ENCODE results near the gene UGT3A2. TPM values are rescaled to one million over a fixed set of nuclear protein-coding genes. Genes with fewer than 3 reads are reported as not detected.
"Not testable (repeated sequence)": the region's sequence is repeated elsewhere in the genome, so short reads cannot be mapped to it uniquely, and the experiment has no call there.

The UGT3A2 gene
- total RNA-seq, 1 experiment from 2014 or later: not detected

DNA sequence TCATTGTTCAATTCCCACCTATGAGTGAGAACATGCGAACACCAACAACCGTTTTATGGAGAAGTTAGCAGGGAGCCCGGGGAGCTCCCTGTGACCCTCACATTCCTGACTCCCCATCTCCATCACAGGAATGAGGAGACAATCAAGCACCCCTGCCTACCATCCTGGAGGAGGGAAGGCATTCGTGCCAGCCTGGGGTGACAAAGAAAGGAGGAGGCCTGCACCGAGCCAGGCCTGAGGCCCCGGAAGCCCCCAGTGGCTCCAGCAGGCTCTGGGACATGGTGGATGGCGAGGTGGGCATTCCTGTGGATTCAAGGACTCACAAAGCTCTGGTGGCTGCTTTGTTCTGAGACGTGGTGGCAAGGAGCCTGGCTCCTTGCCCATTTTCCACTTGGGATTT is 39.0 kb downstream of the UGT3A2 start:
- H3F3A ChIP-seq (ENCODE audit: insufficient read depth, low read depth): no peaks in the 10 kb centered on the region
- H4K20me1 ChIP-seq (ENCODE audit: insufficient read depth): no peaks in the 10 kb centered on the region
- no peaks in the 10 kb centered on the region for H3K4me1 ChIP-seq (replicated peaks; ENCODE audit: insufficient read depth)
- DNase-seq: no peak
- no peaks in the 10 kb centered on the region for H3K36me3 ChIP-seq (ENCODE audit: low read depth)
- intact Hi-C loops (cut with micrococcal nuclease; ENCODE audit: unreplicated experiment): no loop called here
- no TSS peak for BruUV-seq (replicated peaks)
- no peaks in the 10 kb centered on the region for H3K79me2 ChIP-seq (ENCODE audit: low read depth)
- no peak overlapping the region for H3K27ac ChIP-seq
- CTCF ChIA-PET: no interaction called here
- H3K9me2 ChIP-seq (ENCODE audit: insufficient read depth): no peaks in the 10 kb centered on the region
- no peak overlapping the region for H3K4me3 ChIP-seq
- TF ChIP-seq, protein P1, sequence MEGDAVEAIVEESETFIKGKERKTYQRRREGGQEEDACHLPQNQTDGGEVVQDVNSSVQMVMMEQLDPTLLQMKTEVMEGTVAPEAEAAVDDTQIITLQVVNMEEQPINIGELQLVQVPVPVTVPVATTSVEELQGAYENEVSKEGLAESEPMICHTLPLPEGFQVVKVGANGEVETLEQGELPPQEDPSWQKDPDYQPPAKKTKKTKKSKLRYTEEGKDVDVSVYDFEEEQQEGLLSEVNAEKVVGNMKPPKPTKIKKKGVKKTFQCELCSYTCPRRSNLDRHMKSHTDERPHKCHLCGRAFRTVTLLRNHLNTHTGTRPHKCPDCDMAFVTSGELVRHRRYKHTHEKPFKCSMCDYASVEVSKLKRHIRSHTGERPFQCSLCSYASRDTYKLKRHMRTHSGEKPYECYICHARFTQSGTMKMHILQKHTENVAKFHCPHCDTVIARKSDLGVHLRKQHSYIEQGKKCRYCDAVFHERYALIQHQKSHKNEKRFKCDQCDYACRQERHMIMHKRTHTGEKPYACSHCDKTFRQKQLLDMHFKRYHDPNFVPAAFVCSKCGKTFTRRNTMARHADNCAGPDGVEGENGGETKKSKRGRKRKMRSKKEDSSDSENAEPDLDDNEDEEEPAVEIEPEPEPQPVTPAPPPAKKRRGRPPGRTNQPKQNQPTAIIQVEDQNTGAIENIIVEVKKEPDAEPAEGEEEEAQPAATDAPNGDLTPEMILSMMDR (conservative IDR thresholded peaks at IDR 0.05): no peak
- no peak for TF ChIP-seq EZH2 (IDR thresholded peaks at IDR 0.05; ENCODE audit: low read depth)
- H3K27me3 ChIP-seq (ENCODE audit: insufficient read depth, low read depth): peaks cover 34% of the 10 kb centered on the region
- no peak overlapping the region for H3K4me2 ChIP-seq
- POLR2A ChIA-PET (ENCODE audit: unreplicated experiment): no interaction called here
- no peak overlapping the region for H2AFZ ChIP-seq
- no peaks in the 10 kb centered on the region; the same call in 1 of the 2 replicates for H3K9me3 ChIP-seq (ENCODE audit: insufficient read depth, low read depth)

GRCh38 chr5:36026706-36027465 is 39.8 kb downstream of the UGT3A2 start:
- Histone ChIP-seq H3K27ac (no peak overlapping the region), H3K4me2 (no peak overlapping the region), H2AFZ (no peak overlapping the region), H4K20me1 (ENCODE audit: insufficient read depth) (no peaks in the 10 kb centered on the region), H3K9me2 (ENCODE audit: insufficient read depth) (no peaks in the 10 kb centered on the region), H3K27me3 (ENCODE audit: insufficient read depth, low read depth) (peaks cover 34% of the 10 kb centered on the region), H3K79me2 (ENCODE audit: low read depth) (no peaks in the 10 kb centered on the region), H3K9me3 (ENCODE audit: insufficient read depth, low read depth) (no peaks in the 10 kb centered on the region; the same call in 1 of the 2 replicates), H3K36me3 (ENCODE audit: low read depth) (no peaks in the 10 kb centered on the region), H3K4me1 (replicated peaks; ENCODE audit: insufficient read depth) (no peaks in the 10 kb centered on the region), H3K4me3 (no peak overlapping the region), H3F3A (ENCODE audit: insufficient read depth, low read depth) (no peaks in the 10 kb centered on the region)
- no peak for DNase-seq
- TF ChIP-seq EZH2 (IDR thresholded peaks at IDR 0.05; ENCODE audit: low read depth): no peak
- TF ChIP-seq, protein P1 (conservative IDR thresholded peaks at IDR 0.05): no peak
- ChIA-PET POLR2A (ENCODE audit: unreplicated experiment) (no interaction called here), CTCF (no interaction called here)
- intact Hi-C loops (cut with micrococcal nuclease; ENCODE audit: unreplicated experiment): no loop called here
- BruUV-seq (replicated peaks): no TSS peak

GRCh38 chr5:36022246-36022645 is 44.4 kb downstream of the UGT3A2 start:
- H3K4me3 ChIP-seq; H2AFZ ChIP-seq; H3K79me2 ChIP-seq (ENCODE audit: low read depth); CTCF ChIA-PET; H3K9me2 ChIP-seq (ENCODE audit: insufficient read depth); H3K9me3 ChIP-seq (ENCODE audit: insufficient read depth, low read depth); H3K36me3 ChIP-seq (ENCODE audit: low read depth); H4K20me1 ChIP-seq (ENCODE audit: insufficient read depth); H3F3A ChIP-seq (ENCODE audit: insufficient read depth, low read depth); DNase-seq; H3K27ac ChIP-seq; POLR2A ChIA-PET (ENCODE audit: unreplicated experiment); intact Hi-C loops (cut with micrococcal nuclease; ENCODE audit: unreplicated experiment); BruUV-seq (replicated peaks); H3K4me2 ChIP-seq; H3K4me1 ChIP-seq (replicated peaks; ENCODE audit: insufficient read depth): not testable (repeated sequence)
- H3K27me3 ChIP-seq (ENCODE audit: insufficient read depth, low read depth): peaks cover 11% of the 10 kb centered on the region; the same call in 1 of the 2 replicates

DNA sequence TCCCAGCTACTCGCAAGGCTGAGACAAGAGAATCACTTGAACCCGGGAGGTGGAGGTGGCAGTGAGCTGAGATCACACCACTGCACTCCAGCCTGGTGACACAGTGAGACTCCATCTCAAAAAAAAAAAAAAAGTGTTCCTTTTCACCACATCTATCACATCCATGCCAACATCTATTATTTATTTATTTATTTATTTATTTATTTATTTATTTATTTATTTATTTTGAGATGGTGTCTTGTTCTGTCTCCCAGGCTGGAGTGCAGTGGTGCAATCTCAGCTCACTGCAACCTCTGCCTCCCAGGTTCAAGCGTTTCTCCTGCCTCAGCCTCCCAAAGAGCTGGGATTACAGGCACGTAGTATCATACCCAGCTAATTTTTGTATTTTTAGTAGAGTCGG is 47.1 kb downstream of the UGT3A2 start:
- H3K27me3 ChIP-seq (ENCODE audit: insufficient read depth, low read depth); H3K36me3 ChIP-seq (ENCODE audit: low read depth); H3K4me2 ChIP-seq; H3K27ac ChIP-seq; POLR2A ChIA-PET (ENCODE audit: unreplicated experiment); H3K4me3 ChIP-seq; H3F3A ChIP-seq (ENCODE audit: insufficient read depth, low read depth); H3K9me2 ChIP-seq (ENCODE audit: insufficient read depth); H2AFZ ChIP-seq; H3K4me1 ChIP-seq (replicated peaks; ENCODE audit: insufficient read depth); CTCF ChIA-PET; DNase-seq; H3K9me3 ChIP-seq (ENCODE audit: insufficient read depth, low read depth); H4K20me1 ChIP-seq (ENCODE audit: insufficient read depth); H3K79me2 ChIP-seq (ENCODE audit: low read depth); intact Hi-C loops (cut with micrococcal nuclease; ENCODE audit: unreplicated experiment); BruUV-seq (replicated peaks): not testable (repeated sequence)
